B cell (primary cell): ENCODE measurements around the gene CNFN. TPM values are rescaled to one million over a fixed set of nuclear protein-coding genes. Genes with fewer than 3 reads are reported as not detected.

Source experiments
- ATAC-seq: fragments of 200-7000 bp; cut with Tn5 transposase; one replicate; pipeline ENCODE4 v1.10.0; 2021; ENCODE audit warnings: low read depth, mild to moderate bottlenecking, moderate number of reproducible peaks, moderate library complexity
- CTCF ChIA-PET: fragments of 350-600 bp; sonication (Branson Sonifier 250); formaldehyde crosslinking; loops from one replicate; lab custom pipeline; 2021; ENCODE audit warnings: antibody characterized with exemption, inconsistent platforms; lab: Charles Lee
- POLR2A ChIA-PET: fragments of 350-600 bp; sonication (Branson Sonifier 250); formaldehyde crosslinking; loops from one replicate; lab custom pipeline; 2021; ENCODE audit warnings: antibody characterized with exemption; lab: Charles Lee
- DNase-seq: peaks from one replicate; pipeline ENCODE4 v3.0.0; 2013
- H2AFZ ChIP-seq: 2 replicates; pipeline ENCODE4 v1.6.1; 2012; ENCODE audit warnings: mild to moderate bottlenecking, low read depth, low read length; ENCODE audit not compliant: insufficient read depth, poor library complexity, severe bottlenecking
- H3K27ac ChIP-seq, 2 donors: 1 replicate in 1 of 2; 2 replicates in 1 of 2; pipeline ENCODE4 v1.5.1; 2012 to 2013; ENCODE audit warnings: low read length in 2 of 2, mild to moderate bottlenecking in 2 of 2, moderate library complexity in 1 of 2
- H3K27me3 ChIP-seq, 4 experiments: fragments of 200-600 bp in 1 of 4; sonication (generic) in 1 of 4; replicated peaks in 1 of 4; 1 replicate in 2 of 4; 2 replicates in 2 of 4; pipeline versions ENCODE4 v1.6.1 to v1.7.0; 2013 to 2016; ENCODE audit warnings: low read length in 3 of 4, mild to moderate bottlenecking in 2 of 4, mixed read lengths in 1 of 4, moderate library complexity in 1 of 4; ENCODE audit not compliant: insufficient read depth in 4 of 4, control insufficient read depth in 3 of 4; ENCODE audit errors: control extremely low read depth in 1 of 4
- H3K36me3 ChIP-seq, 2 experiments: replicated peaks in 1 of 2; 1 replicate in 1 of 2; 2 replicates in 1 of 2; pipeline versions ENCODE4 v1.6.1 to v1.7.1; 2013; ENCODE audit warnings: low read length in 1 of 2; ENCODE audit not compliant: insufficient read depth in 2 of 2, control insufficient read depth in 1 of 2; ENCODE audit errors: control extremely low read depth in 1 of 2, extremely low read depth in 1 of 2
- H3K4me1 ChIP-seq, 2 donors: fragments of 200-600 bp in 1 of 2; sonication (generic) in 1 of 2; 1 replicate in 1 of 2; 2 replicates in 1 of 2; pipeline versions ENCODE4 v1.5.1 to v1.6.1; 2013 to 2017; ENCODE audit warnings: low read length in 2 of 2; ENCODE audit not compliant: control insufficient read depth in 2 of 2, insufficient read depth in 2 of 2
- H3K4me2 ChIP-seq: replicated peaks from 2 replicates; pipeline ENCODE3; 2012; ENCODE audit warnings: mild to moderate bottlenecking, low read depth, low read length; ENCODE audit not compliant: poor library complexity, severe bottlenecking
- H3K4me3 ChIP-seq, 5 experiments: fragments of 200-600 bp in 1 of 5; sonication (generic) in 1 of 5; 1 replicate in 3 of 5; 2 replicates in 2 of 5; pipeline versions ENCODE4 v1.5.1 to v1.7.0; 2011 to 2016; ENCODE audit warnings: low read length in 4 of 5, mild to moderate bottlenecking in 4 of 5, low read depth in 2 of 5, control low read depth in 1 of 5, moderate library complexity in 1 of 5; ENCODE audit not compliant: insufficient read depth in 1 of 5; ENCODE audit errors: control extremely low read depth in 1 of 5, extremely low read depth in 1 of 5
- H3K79me2 ChIP-seq: fragments of 200-600 bp; sonication (generic); one replicate; pipeline ENCODE4 v1.6.0; 2016; ENCODE audit warnings: low read length; ENCODE audit not compliant: control insufficient read depth, insufficient read depth
- H3K9ac ChIP-seq: fragments of 200-600 bp; sonication (generic); 2 replicates; pipeline ENCODE4 v1.6.1; 2017; ENCODE audit warnings: mild to moderate bottlenecking, low read length, moderate library complexity
- H3K9me3 ChIP-seq, 3 donors: one replicate each; pipeline versions ENCODE4 v1.6.1 to v1.7.1; 2013; ENCODE audit warnings: low read length in 2 of 3; ENCODE audit not compliant: control insufficient read depth in 2 of 3, insufficient read depth in 1 of 3; ENCODE audit errors: control extremely low read depth in 1 of 3
- H4K20me1 ChIP-seq: 2 replicates; pipeline ENCODE4 v1.6.0; 2012; ENCODE audit warnings: mild to moderate bottlenecking, low read length; ENCODE audit not compliant: insufficient read depth, control insufficient read depth, poor library complexity, severe bottlenecking
- H3K27ac Mint-ChIP-seq: one replicate; pipeline ENCODE4 v1.8.0; 2021; ENCODE audit warnings: mixed read lengths
- H3K27me3 Mint-ChIP-seq: one replicate; pipeline ENCODE4 v1.8.0; 2021; ENCODE audit warnings: mixed read lengths
- H3K4me1 Mint-ChIP-seq: one replicate; pipeline ENCODE4 v1.8.0; 2021; ENCODE audit warnings: mixed read lengths
- H3K4me3 Mint-ChIP-seq: one replicate; pipeline ENCODE4 v1.8.0; 2021; ENCODE audit warnings: mixed read lengths
- H3K9me3 Mint-ChIP-seq: one replicate; pipeline ENCODE4 v1.8.0; 2022; ENCODE audit warnings: mixed read lengths; ENCODE audit not compliant: insufficient read depth
- EZH2 ChIP-seq: IDR thresholded peaks from 2 replicates; pipeline ENCODE4 v1.6.1; 2012; ENCODE audit warnings: borderline replicate concordance, low read depth, mild to moderate bottlenecking, moderate library complexity, low read length; ENCODE audit not compliant: insufficient read depth, poor library complexity, severe bottlenecking
- WGBS: methylation state at CpG from one replicate; pipeline ENCODE4 v1.1.5; 2013; ENCODE audit warnings: missing lambda C conversion rate; ENCODE audit not compliant: insufficient coverage; 5-methylcytosine and 5-hydroxymethylcytosine counted together
- intact Hi-C: fragments of 100-400 bp; cut with micrococcal nuclease; formaldehyde crosslinking; loops from one replicate; pipeline ENCODE4 v1.10.0; 2022
- polyA plus RNA-seq: library from polyadenylated mRNA; depleted of rRNA; stranded (reverse); fragments of >200 nt; gene quantifications from 2 replicates; pipeline ENCODE4 v1.2.3, GENCODE V29; 2012
- total RNA-seq, 2 donors: library from RNA; stranded (reverse); fragments of 120-200 nt in 1 of 2; gene quantifications; 1 replicate in 1 of 2; 2 replicates in 1 of 2; pipeline versions ENCODE4 v1.2.3 to v1.2.4, GENCODE V29; 2013 to 2022
- TF ChIP-seq, protein P1 (sequence below): fragments of 200-600 bp; IDR thresholded peaks from one replicate; pipeline ENCODE4 v1.8.0; 2022; ENCODE audit warnings: antibody characterized with exemption, mild to moderate bottlenecking

The CNFN gene
- total and polyA plus RNA-seq, 2 donors (not counting 1 experiment from before 2014, with no cell fraction given), result 4.1 to 23.2 TPM

GRCh38 chr19:42421101-42421500, 31.0 kb upstream of the CNFN start:
- Mint-ChIP-seq H3K4me3 (peak overlapping the region; percentile 98), H3K4me1 (peaks cover 49% of the 10 kb centered on the region), H3K9me3 (no peaks in the 10 kb centered on the region), H3K27ac (peak overlapping the region; percentile 70), H3K27me3 (no peaks in the 10 kb centered on the region)
- TF ChIP-seq, protein P1, sequence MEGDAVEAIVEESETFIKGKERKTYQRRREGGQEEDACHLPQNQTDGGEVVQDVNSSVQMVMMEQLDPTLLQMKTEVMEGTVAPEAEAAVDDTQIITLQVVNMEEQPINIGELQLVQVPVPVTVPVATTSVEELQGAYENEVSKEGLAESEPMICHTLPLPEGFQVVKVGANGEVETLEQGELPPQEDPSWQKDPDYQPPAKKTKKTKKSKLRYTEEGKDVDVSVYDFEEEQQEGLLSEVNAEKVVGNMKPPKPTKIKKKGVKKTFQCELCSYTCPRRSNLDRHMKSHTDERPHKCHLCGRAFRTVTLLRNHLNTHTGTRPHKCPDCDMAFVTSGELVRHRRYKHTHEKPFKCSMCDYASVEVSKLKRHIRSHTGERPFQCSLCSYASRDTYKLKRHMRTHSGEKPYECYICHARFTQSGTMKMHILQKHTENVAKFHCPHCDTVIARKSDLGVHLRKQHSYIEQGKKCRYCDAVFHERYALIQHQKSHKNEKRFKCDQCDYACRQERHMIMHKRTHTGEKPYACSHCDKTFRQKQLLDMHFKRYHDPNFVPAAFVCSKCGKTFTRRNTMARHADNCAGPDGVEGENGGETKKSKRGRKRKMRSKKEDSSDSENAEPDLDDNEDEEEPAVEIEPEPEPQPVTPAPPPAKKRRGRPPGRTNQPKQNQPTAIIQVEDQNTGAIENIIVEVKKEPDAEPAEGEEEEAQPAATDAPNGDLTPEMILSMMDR, result no peak
- H3K9me3 ChIP-seq, result peaks cover 0 to 5% (median 0%) of the 10 kb centered on the region in 3 donors
- CTCF ChIA-PET, result interaction anchor here (0.8 to 3.8 kb wide), 3 partner anchors 18 to 24 kb away, joined by 3 to 17 read pairs (median 16); partner anchors contain the start of gene CXCL17
- POLR2A ChIA-PET, result no interaction called here
- H3K27me3 ChIP-seq, result no peaks in the 10 kb centered on the region
- peak overlapping the region; percentile 78 to 85 for H3K27ac ChIP-seq
- intact Hi-C loops, result loop anchor here (5.0 kb wide), 1 partner anchor 294 kb away; no protein-coding TSS in a partner anchor
- H4K20me1 ChIP-seq, result peaks cover 55% of the 10 kb centered on the region
- H3K4me1 ChIP-seq, result peaks cover 22 to 40% of the 10 kb centered on the region in 2 donors
- H3K36me3 ChIP-seq, result peaks cover 0 to 9% of the 10 kb centered on the region in 2 experiments
- WGBS, result 69% methylated on average over 3 of the region's 4 CpGs
- no peak overlapping the region for H2AFZ ChIP-seq
- H3K79me2 ChIP-seq, result peaks cover 52% of the 10 kb centered on the region
- no peak overlapping the region for H3K9ac ChIP-seq
- ATAC-seq, result no peak
- peak overlapping the region; percentile 98 for H3K4me2 ChIP-seq
- DNase-seq, result no peak
- H3K4me3 ChIP-seq, result no peak overlapping the region

GRCh38 chr19:42420055-42420544, 30.0 kb upstream of the CNFN start:
- WGBS, result 65% methylated on average over 8 of the region's 10 CpGs
- intact Hi-C loops, result loop anchor here (1.0 to 5.0 kb wide), 2 partner anchors 13 to 293 kb away; no protein-coding TSS in a partner anchor
- DNase-seq (peak; percentile 75), ATAC-seq (peak; percentile 8)
- POLR2A ChIA-PET, result interaction anchor here (0.7 kb wide), 2 partner anchors 13 to 135 kb away, joined by 3 to 5 read pairs; no protein-coding TSS in a partner anchor
- peak overlapping the region; percentile 4 for H3K4me2 ChIP-seq
- H4K20me1 ChIP-seq, result peaks cover 55% of the 10 kb centered on the region
- H3K9me3 ChIP-seq, result peaks cover 0 to 5% (median 0%) of the 10 kb centered on the region in 3 donors
- no peaks in the 10 kb centered on the region for H3K27me3 ChIP-seq
- CTCF ChIA-PET, result interaction anchor here (0.7 to 3.8 kb wide), 12 partner anchors 12 to 175 kb away, joined by 3 to 17 read pairs (median 5); partner anchors contain the start of gene CXCL17
- H3K9me3 Mint-ChIP-seq, result no peaks in the 10 kb centered on the region
- H3K36me3 ChIP-seq, result peaks cover 0 to 9% of the 10 kb centered on the region in 2 experiments
- TF ChIP-seq, protein P1, result peak; percentile 75
- TF ChIP-seq EZH2, result no peak
- H3K27ac ChIP-seq, result no peak overlapping the region
- peaks cover 55% of the 10 kb centered on the region for H3K79me2 ChIP-seq
- peak overlapping the region; percentile 13 for H3K4me3 Mint-ChIP-seq
- H3K9ac ChIP-seq, result no peak overlapping the region
- H3K27ac Mint-ChIP-seq, result peak overlapping the region; percentile 71
- H3K4me1 ChIP-seq, result peaks cover 22 to 40% of the 10 kb centered on the region in 2 donors
- H3K4me1 Mint-ChIP-seq, result peaks cover 48% of the 10 kb centered on the region
- no peaks in the 10 kb centered on the region for H3K27me3 Mint-ChIP-seq
- H3K4me3 ChIP-seq, result no peak overlapping the region
- H2AFZ ChIP-seq, result no peak overlapping the region
